NOMO-1 treated with DMSO at 0.1 percent for 48 hours (cell line): Measurements from ENCODE around the gene PFKFB3.

Source experiments
- DNase-seq: peaks from one replicate; lab custom pipeline; 2025; ENCODE audit not compliant: unreplicated experiment; lab: John Stamatoyannopoulos, UW

Gene PFKFB3

GRCh38 chr10:6219494-6219836 is 16.7 kb downstream of the PFKFB3 start:
- DNase-seq = no peak

GRCh38 chr10:6220418-6221191 is 17.9 kb downstream of the PFKFB3 start:
- DNase-seq = no peak

- no peak for DNase-seq
These were observed 18.6 kb downstream of the PFKFB3 start for GRCh38 chr10:6221192-6221940.

GRCh38 chr10:6221971-6222751 is 19.4 kb downstream of the PFKFB3 start:
- DNase-seq = no peak

GRCh38 chr10:6222755-6223154 is 20.0 kb downstream of the PFKFB3 start:
- DNase-seq = no peak

GRCh38 chr10:6223981-6224380 is 21.2 kb downstream of the PFKFB3 start:
- no peak for DNase-seq

- no peak for DNase-seq
These were observed 22.0 kb downstream of the PFKFB3 start for GRCh38 chr10:6224781-6225180.

- no peak for DNase-seq
These were observed 22.6 kb downstream of the PFKFB3 start for GRCh38 chr10:6225263-6225814.

- no peak for DNase-seq
These were observed 23.5 kb downstream of the PFKFB3 start for GRCh38 chr10:6226216-6226615.

GRCh38 chr10:6227346-6227745 is 24.6 kb downstream of the PFKFB3 start:
- no peak for DNase-seq

- DNase-seq = no peak
These were observed 25.3 kb downstream of the PFKFB3 start for GRCh38 chr10:6228010-6228511.

- DNase-seq = no peak
These were observed 25.9 kb downstream of the PFKFB3 start for GRCh38 chr10:6228647-6229046.

GRCh38 chr10:6229290-6229689 is 26.6 kb downstream of the PFKFB3 start:
- DNase-seq = no peak

GRCh38 chr10:6229746-6230145 is 27.0 kb downstream of the PFKFB3 start:
- DNase-seq = no peak

- no peak for DNase-seq
These were observed 27.6 kb downstream of the PFKFB3 start for GRCh38 chr10:6230315-6230714.

- DNase-seq = no peak
These were observed 28.4 kb downstream of the PFKFB3 start for GRCh38 chr10:6231146-6231545.

- DNase-seq = no peak
These were observed 29.0 kb downstream of the PFKFB3 start for GRCh38 chr10:6231730-6232129.

GRCh38 chr10:6232225-6232807 is 29.6 kb downstream of the PFKFB3 start:
- DNase-seq = no peak

- DNase-seq = no peak
These were observed 30.4 kb downstream of the PFKFB3 start for GRCh38 chr10:6232846-6233724.

- DNase-seq = no peak
These were observed 31.1 kb downstream of the PFKFB3 start for GRCh38 chr10:6233725-6234277.
